SIG-M5 (cell line): ENCODE measurements around the gene USP5.
"Not testable (repeated sequence)": the region's sequence is repeated elsewhere in the genome, so short reads cannot be mapped to it uniquely, and the experiment has no call there.

Experiments
- DNase-seq: peaks from one replicate; lab custom pipeline; 2025; lab: John Stamatoyannopoulos, UW

The USP5 gene

DNA sequence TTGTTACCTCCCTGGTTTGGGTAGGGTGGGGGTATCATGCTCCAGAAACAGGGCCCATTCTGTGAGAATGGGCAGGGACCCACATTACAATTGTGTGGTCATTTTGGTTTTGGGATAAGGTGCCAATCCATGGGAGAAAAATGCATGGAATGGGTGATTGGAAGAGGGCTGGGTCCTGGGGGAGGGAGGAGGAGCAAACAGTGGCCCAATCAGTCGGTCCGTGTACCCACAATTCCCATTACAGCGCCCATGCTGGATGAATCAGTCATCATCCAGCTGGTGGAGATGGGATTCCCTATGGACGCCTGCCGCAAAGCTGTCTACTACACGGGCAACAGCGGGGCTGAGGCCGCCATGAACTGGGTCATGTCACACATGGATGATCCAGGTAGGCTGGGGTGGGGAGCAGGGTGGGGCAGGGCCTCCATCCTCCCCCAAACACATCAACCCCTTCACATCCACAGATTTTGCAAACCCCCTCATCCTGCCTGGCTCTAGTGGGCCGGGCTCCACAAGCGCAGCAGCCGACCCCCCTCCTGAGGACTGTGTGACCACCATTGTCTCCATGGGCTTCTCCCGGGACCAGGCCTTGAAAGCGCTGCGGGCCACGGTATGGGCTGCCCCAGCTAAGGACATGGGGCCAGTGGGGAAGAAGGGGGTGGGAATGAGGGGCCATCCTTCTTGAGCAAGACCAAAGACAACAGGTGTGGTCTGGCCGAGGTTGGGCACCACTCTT is 11.8 kb downstream of the USP5 start:
- no peak for DNase-seq

DNA sequence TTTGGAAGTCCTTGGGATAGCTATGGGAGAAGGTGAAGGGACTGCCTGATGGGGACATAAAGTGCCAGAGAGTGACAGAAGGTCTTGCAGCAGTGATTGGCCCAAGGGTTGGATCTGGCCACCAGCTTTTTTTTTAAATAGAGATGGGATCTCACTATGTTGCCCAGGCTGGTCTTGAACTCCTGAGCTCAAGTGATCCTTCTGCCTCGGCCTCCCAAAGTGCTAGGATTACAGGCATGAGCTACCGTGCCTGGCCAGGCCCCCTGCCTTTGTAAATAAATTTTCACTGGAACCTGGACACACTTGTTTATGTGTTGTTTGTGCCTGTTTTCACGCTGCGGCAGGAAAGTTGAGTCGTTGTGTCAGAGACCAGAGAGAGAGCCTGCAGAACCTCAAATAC is 13.4 kb downstream of the USP5 start:
- DNase-seq, result not testable (repeated sequence)

DNA sequence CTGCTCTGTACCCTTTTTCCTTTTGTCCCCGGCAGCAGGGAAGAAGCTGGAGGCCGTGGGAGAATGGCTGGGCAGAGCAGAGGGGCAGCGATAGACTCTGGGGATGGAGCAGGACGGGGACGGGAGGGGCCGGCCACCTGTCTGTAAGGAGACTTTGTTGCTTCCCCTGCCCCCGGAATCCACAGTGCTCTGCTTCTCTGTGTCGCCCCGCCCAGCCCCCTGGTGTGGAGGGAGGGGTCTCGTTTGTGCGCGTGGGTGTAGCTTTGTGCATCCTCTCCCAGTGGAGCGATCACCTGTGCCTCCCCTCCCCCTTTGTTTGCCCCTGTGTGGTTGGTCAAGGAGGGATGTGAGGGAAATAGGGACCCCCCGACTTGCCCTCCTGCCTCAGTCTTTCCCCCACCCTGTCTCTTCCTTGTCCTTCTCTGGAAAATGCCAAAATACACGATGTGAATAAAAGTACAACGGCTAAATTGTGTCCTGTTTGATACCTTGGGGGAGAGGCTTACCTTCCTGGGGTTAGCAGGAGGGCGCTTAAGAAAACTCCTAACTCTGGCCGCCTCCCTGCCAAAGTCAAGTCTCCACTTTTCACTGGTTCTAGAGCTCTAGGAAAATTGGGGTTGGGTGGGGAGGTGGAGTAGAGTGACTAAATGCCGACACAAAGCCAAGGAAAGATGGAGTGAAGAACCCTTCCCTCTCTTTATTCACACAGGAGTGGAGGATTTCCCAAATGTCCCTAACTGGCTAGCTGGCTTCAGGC is 14.4 kb downstream of the USP5 start:
- no peak for DNase-seq

DNA sequence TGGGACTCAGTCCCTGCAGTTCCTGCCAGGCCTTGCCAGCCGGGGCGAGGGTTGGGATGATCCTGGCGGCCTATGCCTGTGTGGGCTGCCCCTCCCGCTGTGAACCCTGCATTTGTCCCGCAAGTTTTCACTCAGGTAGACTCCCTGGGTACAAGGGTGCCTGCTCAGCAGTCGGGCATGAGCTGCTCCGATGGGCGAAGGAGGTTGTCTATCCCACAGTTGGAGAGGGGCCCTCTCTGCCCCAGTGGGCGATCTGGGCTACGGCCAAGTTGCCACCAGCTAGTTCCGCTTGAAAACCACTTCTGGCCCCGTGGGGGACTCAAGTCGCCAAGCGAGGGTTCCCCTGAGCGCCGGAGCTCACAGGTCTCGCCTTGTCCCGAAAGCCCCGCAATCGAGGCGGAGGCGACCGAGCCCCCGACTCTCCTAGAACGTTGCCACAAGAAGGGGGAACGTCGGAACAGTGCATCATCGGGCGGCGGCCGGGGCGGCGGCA is 15.0 kb downstream of the USP5 start:
- DNase-seq, result no peak

DNA sequence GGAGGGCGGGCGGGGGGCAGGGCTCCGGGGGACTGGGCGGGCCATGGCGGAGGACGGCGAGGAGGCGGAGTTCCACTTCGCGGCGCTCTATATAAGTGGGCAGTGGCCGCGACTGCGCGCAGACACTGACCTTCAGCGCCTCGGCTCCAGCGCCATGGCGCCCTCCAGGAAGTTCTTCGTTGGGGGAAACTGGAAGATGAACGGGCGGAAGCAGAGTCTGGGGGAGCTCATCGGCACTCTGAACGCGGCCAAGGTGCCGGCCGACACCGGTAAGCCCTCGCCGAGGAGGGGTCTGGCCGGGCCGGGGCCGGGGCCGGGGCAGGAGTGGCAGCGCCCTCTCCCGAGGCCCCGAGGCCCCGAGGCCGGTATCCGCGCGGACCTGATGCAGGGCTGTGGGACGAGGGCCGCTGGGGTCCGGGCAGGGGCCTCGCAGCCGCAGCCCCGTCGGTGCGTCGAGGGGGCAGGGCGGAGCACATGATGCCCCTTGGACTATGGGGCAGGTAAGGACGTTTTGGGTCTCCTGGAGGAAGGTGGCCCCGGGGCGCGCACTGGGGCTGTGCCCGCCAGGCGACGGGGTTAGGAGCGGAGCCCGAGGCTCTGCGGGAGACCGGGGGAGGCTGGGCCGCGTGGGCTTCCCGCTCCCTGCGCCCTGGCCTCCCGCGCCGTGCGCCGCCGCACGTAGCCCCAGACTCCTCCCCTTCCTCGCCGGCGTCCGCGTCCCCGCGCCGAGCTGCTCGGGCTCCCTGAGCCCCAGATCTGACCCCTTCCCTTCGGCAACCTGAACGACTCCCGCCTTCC is 15.7 kb downstream of the USP5 start, which contains the start of gene TPI1:
Gene TPI1, plus strand, starts transcription at position 119 of the 798 bp plus-strand sequence. Its CDS starts 36 bp downstream, at position 155.
- DNase-seq, result no peak

DNA sequence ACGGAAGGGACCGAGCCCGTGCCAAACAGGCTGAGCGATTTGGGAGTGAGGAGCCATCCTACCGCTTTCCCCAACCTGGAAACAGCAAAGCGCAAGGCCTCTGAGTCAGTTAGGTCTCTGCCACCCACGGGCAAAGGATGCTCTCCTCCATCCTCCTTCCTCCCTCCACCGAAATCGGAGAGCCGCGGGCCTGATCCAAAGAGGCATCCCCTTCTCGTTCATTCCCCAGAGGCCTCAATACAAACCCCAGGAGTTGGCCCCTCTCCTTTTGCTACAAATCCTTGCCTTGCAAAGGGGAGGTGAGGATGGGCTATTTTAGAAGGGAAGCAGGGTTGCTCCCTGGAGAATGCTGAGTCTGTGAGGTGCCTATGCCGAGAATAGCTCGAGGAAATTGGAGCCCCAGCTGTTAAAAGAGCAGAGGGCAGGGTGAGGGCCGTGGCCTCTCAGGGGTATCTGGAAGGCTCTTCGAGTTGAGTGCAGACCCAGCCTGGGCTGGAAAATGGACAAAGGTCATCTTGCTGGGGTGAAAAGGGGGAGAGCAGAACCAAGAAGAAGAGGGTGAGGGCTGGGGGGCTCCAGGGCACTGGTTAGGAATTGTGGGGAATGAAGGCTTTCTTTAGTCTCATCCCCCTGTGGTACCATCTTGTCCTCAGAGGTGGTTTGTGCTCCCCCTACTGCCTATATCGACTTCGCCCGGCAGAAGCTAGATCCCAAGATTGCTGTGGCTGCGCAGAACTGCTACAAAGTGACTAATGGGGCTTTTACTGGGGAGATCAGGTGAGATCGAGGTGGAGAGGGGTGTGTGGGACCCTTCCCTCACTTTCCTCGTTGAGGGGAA is 16.5 kb downstream of the USP5 start:
- no peak for DNase-seq

DNA sequence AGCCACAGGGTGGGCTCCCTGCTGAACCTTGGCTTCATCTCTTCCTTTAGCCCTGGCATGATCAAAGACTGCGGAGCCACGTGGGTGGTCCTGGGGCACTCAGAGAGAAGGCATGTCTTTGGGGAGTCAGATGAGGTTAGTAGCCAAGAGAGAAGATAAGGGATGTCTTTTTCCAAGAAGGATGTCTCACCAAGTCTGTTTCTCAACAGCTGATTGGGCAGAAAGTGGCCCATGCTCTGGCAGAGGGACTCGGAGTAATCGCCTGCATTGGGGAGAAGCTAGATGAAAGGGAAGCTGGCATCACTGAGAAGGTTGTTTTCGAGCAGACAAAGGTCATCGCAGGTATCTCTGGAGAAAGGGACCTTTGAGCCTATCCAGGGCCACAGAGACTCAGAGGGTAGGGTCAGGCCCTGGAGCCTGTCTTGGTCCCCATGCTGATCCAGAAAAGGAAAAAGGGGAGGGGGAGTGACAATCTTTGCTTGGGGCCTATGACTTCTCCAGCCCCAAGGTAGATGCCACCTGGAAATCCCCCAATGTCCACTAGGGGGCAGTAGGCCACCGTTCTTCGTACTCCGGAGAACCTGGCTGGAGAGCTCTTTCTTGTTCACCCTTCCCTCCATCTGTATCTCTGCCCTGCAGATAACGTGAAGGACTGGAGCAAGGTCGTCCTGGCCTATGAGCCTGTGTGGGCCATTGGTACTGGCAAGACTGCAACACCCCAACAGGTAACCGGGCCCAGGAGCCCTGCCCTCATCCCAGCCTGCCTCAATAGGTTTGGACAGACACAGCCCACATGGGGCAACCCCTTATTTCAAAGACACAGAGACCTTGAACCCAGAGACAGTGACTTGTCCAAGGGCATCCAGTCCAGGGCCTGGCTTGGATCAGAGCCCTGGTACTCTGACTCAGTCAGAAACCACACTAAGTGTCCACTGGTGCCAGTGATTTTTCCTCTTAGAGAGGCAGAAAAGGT is 17.4 kb downstream of the USP5 start:
- peak; percentile 12 for DNase-seq

DNA sequence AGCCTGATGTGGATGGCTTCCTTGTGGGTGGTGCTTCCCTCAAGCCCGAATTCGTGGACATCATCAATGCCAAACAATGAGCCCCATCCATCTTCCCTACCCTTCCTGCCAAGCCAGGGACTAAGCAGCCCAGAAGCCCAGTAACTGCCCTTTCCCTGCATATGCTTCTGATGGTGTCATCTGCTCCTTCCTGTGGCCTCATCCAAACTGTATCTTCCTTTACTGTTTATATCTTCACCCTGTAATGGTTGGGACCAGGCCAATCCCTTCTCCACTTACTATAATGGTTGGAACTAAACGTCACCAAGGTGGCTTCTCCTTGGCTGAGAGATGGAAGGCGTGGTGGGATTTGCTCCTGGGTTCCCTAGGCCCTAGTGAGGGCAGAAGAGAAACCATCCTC is 18.4 kb downstream of the USP5 start:
- not testable (repeated sequence) for DNase-seq

DNA sequence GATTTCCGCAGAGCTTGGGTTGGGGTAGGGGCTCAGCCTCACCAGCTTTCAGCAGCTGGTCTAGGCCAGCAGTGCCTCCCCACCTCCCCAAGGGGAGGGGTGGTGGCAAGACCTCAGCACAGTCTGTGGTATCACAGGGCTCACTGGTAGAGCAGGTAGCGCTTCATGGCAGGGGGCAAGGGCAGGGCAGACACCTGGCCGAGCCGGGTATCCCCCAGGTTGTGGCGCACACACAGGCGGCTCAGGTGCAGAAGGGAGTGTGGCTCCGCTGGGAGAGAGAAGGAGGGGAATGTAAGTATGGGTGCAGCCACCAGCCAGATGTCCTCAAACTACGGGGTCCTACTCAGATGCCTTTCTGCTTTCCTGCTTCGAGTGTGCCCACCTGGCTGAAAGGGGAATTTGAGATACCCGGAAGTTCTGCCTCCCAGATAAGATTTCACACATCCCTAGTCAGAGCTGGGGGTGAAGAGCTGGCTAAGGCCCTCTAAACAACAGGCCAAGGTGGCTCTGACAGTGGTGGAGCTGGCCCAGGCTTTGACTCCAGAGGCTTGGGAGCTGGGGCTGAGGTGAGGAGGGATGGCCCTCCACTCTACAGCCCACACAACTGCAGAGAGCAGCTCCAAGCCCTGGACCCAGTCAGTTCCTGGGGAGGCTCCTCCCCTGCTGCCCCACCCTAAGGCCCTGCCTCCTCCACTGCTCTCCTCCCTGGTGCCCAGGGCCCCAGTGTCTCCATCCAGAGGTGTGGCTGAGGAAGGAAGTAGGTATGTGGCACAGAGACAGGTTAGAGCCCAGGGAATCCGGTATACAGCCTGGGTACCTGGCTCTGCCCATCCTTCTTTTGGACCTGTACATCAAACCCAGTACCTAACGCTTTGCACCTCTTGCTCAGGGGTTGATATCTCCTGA is 19.4 kb downstream of the USP5 start:
- DNase-seq, result no peak

DNA sequence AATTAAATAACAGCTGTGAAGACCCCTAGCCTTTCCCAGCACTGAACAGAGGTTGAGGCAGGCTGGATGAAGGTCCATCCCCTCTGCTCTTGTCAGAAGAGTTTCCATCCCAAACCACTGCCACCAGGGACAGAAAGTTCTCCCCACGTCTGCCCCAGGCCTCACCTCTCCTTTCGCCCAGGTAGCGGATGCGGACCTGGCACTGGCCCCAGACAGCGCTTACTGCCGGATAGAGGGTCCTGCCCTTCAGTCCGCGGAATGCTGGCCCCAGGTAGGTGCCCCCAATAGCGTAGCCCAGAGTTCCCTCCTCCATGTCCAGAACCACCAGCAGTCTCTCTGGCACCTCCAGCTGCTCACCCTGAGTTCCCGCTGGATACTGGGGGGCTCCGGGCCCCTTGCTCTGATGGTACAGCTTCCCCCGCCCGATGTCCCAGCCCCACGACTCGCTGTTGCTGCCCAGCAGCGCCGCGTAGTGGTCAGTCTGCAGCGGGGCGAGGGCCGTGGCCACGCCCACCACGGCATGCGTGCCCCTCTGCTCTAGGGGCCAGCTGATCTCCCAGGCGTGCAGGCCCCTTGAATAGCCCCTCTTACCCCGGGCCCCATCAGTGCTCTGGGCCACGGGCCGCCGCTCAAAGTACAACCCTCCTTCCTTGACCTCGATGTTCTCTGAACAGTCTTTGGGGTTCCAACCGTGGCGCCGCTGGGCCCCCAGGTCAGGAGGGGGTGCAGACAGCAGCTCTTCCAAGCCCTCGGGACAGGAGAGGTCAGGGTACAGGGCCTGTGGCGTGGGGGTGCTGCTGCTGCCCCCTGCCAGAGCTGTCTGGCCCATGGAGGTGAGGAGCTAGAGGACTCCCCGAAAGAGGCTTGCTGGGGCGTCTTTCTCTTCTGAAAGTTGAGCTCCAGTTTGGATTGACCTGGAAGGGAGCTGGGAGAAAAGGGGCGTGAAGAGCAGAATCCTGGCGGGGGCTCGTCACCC is 20.4 kb downstream of the USP5 start:
- DNase-seq, result no peak

DNA sequence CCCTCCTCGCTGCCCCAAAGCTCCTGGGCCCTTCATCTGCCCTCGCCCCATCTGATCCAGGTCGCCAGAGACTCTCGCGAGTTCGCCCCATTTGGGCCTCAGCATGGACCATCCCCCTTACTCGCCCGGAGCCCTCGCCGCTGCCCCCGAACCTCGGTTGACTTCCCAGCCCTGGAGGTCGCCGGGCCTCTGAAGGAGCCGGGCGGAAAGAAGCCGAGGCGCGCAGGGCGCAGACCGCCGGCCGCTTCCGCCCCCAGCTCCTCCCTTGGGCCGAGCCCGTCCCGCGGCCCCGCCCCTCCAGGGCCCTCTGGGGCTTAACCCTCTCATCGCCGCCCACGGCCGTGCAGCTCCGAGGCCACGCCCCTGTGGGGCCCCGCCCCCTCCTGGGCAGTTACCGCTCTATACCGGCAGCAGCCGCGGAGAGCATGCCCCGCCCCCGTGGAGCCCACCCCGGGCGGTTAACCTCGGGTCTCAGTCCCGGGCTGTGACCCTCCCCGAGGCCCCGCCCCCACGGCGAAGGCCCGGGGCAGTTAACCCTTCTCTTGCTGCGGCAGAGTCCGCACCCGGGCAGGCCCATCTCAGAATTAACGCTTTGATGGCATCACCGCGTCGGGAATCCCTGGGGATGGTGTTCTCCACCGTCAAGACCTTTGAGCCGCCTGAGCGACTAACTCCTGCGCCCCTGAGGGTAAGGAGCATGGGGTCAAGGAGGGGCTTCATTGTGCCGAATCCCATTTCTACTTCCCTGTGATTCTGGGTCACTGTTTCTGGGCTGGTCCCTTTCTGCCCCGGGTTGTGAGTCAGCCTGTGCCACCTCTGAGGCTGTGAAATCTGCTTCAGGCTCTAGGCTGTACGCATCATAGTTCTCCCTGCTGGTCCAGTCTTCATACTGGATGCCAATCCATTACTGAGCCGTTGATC is 21.4 kb downstream of the USP5 start, which contains the start of gene SPSB2:
Gene SPSB2, minus strand, starts transcription at position 210 of the 921 bp plus-strand sequence. CDS start 402 bp downstream, outside the sequence.
- peak; percentile 62 for DNase-seq

DNA sequence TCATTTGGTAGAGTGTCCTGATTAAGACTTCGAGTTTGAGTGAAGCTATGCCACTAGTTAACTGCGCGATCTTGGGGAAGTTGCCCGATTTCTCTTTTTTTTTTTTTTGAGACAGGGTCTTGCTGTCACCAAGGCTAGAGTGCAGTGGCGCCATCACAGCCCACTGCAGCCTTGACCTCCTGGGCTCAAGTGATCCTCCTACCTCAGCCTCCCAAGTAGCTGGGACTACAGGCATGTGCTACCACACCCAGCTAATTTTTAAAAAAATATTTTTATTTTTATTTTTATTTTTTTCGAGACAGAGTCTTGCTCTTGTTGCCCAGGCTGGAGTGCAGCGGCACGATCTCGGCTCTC is 22.0 kb downstream of the USP5 start:
- not testable (repeated sequence) for DNase-seq

DNA sequence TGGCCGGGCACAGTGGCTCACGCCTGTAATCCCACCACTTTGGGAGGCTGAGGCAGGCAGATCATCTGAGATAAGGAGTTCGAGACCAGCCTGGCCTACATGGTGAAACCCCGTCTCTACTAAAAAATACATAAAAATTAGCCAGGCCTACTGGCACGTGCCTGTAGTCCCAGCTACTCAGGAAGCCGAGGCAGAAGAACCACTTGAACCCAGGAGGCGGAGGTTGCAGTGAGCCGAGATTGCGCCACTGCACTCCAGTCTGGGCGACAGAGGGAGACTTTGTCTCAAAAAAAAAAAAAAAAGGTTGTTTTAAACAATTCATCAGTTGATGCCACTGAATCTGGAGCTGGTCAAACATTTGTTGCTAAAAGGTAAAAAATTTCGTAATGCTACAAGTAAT is 27.9 kb downstream of the USP5 start:
- DNase-seq, result not testable (repeated sequence)

DNA sequence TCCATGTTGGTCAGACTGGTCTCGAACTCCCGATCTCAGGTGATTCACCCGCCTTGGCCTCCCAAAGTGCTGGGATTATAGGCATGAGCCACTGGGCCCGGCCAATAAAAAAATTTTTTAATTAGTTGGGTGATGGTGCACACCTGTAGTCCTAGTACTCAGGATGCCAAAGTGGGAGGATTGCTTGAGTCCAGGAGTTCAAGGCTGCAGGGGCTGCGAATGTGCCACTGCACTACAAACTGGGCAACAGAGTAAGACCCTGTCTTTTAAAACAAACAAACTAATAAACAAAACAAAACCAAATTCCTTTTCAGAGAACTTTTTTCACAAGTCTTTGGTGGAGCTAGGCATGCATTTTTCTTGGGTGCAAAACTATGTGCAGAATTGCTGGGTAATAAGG is 31.3 kb downstream of the USP5 start:
- no peak for DNase-seq

DNA sequence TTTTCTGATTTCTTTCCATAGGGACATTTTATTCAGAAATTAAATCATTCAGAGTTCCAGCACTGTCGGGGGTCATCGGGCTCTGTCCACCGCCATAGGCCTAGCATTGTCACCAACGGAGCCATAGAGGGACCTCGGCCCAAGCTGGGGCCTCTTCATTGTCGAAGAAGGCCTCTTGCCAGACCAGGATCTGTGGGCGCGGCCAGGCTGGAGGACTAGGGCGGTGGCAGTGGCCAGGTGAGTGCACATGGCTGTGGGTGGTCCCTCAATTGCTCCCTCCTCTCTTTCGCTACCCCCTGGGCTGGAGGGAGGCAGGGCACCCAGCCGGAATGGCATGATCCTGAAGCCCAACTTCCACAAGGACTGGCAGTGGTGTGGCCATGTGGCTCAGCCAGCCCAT is 31.7 kb downstream of the USP5 start:
- no peak for DNase-seq

DNA sequence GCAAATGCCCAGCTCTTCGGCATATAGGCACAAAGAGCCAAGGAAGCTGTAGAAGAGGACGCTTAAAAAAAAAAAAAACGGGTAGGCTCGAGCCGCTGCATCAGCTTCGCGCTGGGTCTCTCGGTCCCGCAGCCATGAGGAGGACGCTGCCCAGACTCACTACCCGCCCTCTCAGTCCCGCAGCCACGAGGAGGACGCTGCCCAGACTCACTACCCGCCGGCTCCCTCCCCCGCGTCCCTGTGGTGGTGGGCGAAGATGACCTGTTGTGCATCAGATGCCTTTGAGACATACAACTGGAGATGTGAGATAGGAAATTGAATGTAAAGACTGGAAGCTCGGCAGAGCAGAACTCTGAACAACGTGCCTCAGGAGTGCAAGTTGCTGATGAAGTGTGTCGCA is 32.6 kb downstream of the USP5 start:
- no peak for DNase-seq
